ENCODE results near the gene PRCC. TPM values are rescaled to one million over a fixed set of nuclear protein-coding genes. Genes with fewer than 3 reads are reported as not detected.

The PRCC gene
- polyA plus RNA-seq, 3 donors, result 26.7 to 37.1 (median 29.6) TPM

- Mint-ChIP-seq H3K4me3 (peak within 1 kb of the TSS; percentile 95 to 97), H3K27me3 (ENCODE audit: low read depth in 3 of 3) (peaks cover 0 to 2% (median 1%) of the 10 kb centered on the region in 3 donors), H3K9me3 (peaks cover 0 to 2% (median 0%) of the 10 kb centered on the region in 7 donors), H3K4me1 (peaks cover 25% of the 10 kb centered on the region), H3K36me3 (peaks cover 45 to 65% of the 10 kb centered on the region in 2 donors), H3K27ac (peak within 1 kb of the TSS; percentile 89 to 97 (median 96))
- Histone ChIP-seq H3K9me3 (replicated peaks in 1 of 2; ENCODE audit: control insufficient read depth in 1 of 2, insufficient read depth in 1 of 2, low read length in 2 of 2) (no peaks in the 10 kb centered on the region), H3K27me3 (ENCODE audit: control insufficient read depth in 2 of 2, insufficient read depth in 2 of 2, low read length in 2 of 2) (no peaks in the 10 kb centered on the region), H3K36me3 (replicated peaks in 1 of 2; ENCODE audit: control insufficient read depth in 1 of 2, insufficient read depth in 2 of 2, low read length in 2 of 2) (peaks cover 40 to 61% of the 10 kb centered on the region in 2 donors), H3K27ac (ENCODE audit: low read depth in 1 of 2, low read length in 2 of 2) (peak within 1 kb of the TSS; percentile 72 to 83), H4K20me1 (ENCODE audit: insufficient read depth, low read length) (peaks cover 13% of the 10 kb centered on the region), H2AFZ (ENCODE audit: insufficient read depth, low read depth, low read length, poor library complexity, severe bottlenecking) (peak within 1 kb of the TSS; percentile 97), H3K4me3 (replicated peaks in 1 of 3; ENCODE audit: low read depth in 2 of 3, low read length in 3 of 3) (peak within 1 kb of the TSS; percentile 44 to 93 (median 64)), H3K4me2 (replicated peaks; ENCODE audit: extremely low read depth, low read length, poor library complexity, severe bottlenecking) (peak within 1 kb of the TSS; percentile 89), H3K9ac (ENCODE audit: insufficient read depth, low read length, poor library complexity, severe bottlenecking) (peak within 1 kb of the TSS; percentile 72), H3K4me1 (ENCODE audit: control insufficient read depth in 1 of 2, insufficient read depth in 2 of 2, low read length in 2 of 2) (peaks cover 21 to 31% of the 10 kb centered on the region in 2 donors), H3K79me2 (ENCODE audit: insufficient read depth, low read length) (peaks cover 35% of the 10 kb centered on the region)
- TF ChIP-seq CTCF (IDR thresholded peaks at IDR 0.05), result no peak
- peak; percentile 98 to 99 (median 99) for DNase-seq
- intact Hi-C loops (cut with micrococcal nuclease), result loop anchor here (1.0 kb wide), 2 partner anchors 10 to 26 kb away; partner anchors contain the start of genes PRCC (in 2 of the 2) and HDGF (in 1 of the 2)
- WGBS (ENCODE audit: insufficient coverage), result 0% methylated on average over 30 of the region's 38 CpGs
These were observed 26.4 kb upstream of the PRCC start, which contains the start of gene MRPL24 for GRCh38 chr1:156740741-156741480. MRPL24 (minus strand) TSS chr1:156741088; CDS start chr1:156738704, 2,384 bp downstream.

GRCh38 chr1:156741481-156741983 lies 25.8 kb upstream of the PRCC start:
- no peak overlapping the region for H3K9ac ChIP-seq (ENCODE audit: insufficient read depth, low read length, poor library complexity, severe bottlenecking)
- peak overlapping the region; percentile 11 to 93 (median 26) for H3K4me3 ChIP-seq (replicated peaks in 1 of 3; ENCODE audit: low read depth in 2 of 3, low read length in 3 of 3)
- no peaks in the 10 kb centered on the region for H3K9me3 ChIP-seq (replicated peaks in 1 of 2; ENCODE audit: control insufficient read depth in 1 of 2, insufficient read depth in 1 of 2, low read length in 2 of 2)
- peak overlapping the region; percentile 90 to 95 for H3K4me3 Mint-ChIP-seq
- H3K27ac ChIP-seq (ENCODE audit: low read depth in 1 of 2, low read length in 2 of 2), result peak overlapping the region; percentile 72 to 83
- WGBS (ENCODE audit: insufficient coverage), result 40% methylated on average over 2 of the region's 8 CpGs
- peak overlapping the region; percentile 85 for H2AFZ ChIP-seq (ENCODE audit: insufficient read depth, low read depth, low read length, poor library complexity, severe bottlenecking)
- H3K27me3 Mint-ChIP-seq (ENCODE audit: low read depth in 3 of 3), result peaks cover 0 to 2% (median 1%) of the 10 kb centered on the region in 3 donors
- peaks cover 27 to 37% of the 10 kb centered on the region in 2 donors for H3K4me1 ChIP-seq (ENCODE audit: control insufficient read depth in 1 of 2, insufficient read depth in 2 of 2, low read length in 2 of 2)
- H4K20me1 ChIP-seq (ENCODE audit: insufficient read depth, low read length), result peaks cover 19% of the 10 kb centered on the region
- peak overlapping the region; percentile 89 for H3K4me2 ChIP-seq (replicated peaks; ENCODE audit: extremely low read depth, low read length, poor library complexity, severe bottlenecking)
- H3K4me1 Mint-ChIP-seq, result peaks cover 31% of the 10 kb centered on the region
- DNase-seq, result no peak
- TF ChIP-seq CTCF (IDR thresholded peaks at IDR 0.05), result no peak
- peaks cover 44 to 59% of the 10 kb centered on the region in 2 donors for H3K36me3 Mint-ChIP-seq
- no peaks in the 10 kb centered on the region for H3K27me3 ChIP-seq (ENCODE audit: control insufficient read depth in 2 of 2, insufficient read depth in 2 of 2, low read length in 2 of 2)
- H3K79me2 ChIP-seq (ENCODE audit: insufficient read depth, low read length), result peaks cover 41% of the 10 kb centered on the region
- intact Hi-C loops (cut with micrococcal nuclease), result loop anchor here (1.0 kb wide), 1 partner anchor 26 kb away; the partner anchor contains the start of gene PRCC (in 2 of the 2)
- H3K36me3 ChIP-seq (replicated peaks in 1 of 2; ENCODE audit: control insufficient read depth in 1 of 2, insufficient read depth in 2 of 2, low read length in 2 of 2), result peaks cover 40 to 54% of the 10 kb centered on the region in 2 donors
- peaks cover 0 to 2% (median 0%) of the 10 kb centered on the region in 7 donors for H3K9me3 Mint-ChIP-seq
- peak overlapping the region; percentile 89 to 97 (median 96) for H3K27ac Mint-ChIP-seq
